SKM-1 (cell line): ENCODE measurements around the gene SEC24D.

Source experiments
- DNase-seq: peaks from one replicate; lab custom pipeline; 2025; ENCODE audit not compliant: unreplicated experiment; lab: John Stamatoyannopoulos, UW

SEC24D gene

DNA sequence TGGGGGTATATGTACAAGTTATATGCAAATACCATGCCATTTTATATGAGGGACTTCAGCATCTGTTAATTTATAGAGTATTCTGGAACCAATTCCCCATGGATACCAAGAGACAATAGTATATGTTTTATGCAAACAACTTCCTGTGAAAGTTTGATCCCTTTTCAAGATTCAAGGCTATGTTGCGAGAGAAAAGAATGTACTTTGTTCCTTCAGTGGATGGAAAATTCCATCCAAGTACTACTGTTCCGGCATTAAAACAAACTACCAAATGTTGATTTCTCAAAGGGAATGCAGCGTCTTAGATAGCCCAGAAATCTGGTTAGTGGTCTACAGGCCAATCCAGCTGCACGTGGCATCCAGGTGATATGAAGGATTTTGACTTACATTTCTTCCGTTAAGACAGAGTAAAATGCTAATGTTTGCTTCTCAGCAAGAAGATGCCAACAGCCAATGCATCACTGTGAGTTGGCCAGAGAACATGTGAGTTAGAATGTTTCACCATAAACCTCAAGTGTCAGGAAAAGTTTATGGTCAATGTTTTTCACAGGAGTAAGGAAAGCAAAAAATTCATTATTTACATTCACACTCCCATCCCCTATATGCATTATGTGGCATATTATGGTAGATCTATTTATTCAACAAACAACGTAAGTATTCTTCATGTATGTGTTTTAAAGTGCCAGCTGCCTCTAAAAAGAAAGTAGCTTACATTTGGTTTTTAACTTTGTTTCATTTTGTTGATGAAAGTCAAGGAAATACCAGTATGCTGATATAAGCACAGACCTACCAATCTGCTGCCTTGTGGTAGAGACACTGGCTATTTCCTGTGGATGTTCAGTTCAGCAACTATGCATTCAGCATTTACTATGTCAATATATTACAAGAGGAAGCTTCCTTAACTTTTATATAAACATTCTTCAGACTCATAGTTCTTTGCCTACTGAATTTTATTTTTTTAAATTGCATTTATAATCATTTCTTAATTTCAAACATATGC lies 106.3 kb downstream of the SEC24D start:
- no peak for DNase-seq

DNA sequence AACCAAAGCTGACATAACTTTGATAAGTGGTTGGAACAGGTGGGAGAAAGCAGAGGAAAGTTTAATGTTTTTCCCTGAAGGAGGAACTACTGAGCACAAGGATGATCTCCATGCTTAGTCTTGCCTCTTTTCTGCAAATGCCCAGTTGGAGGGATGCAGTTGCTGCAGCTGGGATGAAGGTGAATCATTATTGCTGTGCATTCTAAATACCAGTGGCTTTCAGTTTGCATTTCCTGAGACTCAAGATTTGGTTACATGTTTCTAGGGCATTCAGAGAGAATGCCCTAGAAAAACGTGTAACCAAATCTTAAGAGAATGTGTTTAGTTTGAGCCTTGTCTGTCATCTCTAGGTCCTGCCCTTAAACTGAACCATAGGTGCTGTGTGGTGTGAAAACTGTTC lies 108.6 kb downstream of the SEC24D start:
- no peak for DNase-seq

DNA sequence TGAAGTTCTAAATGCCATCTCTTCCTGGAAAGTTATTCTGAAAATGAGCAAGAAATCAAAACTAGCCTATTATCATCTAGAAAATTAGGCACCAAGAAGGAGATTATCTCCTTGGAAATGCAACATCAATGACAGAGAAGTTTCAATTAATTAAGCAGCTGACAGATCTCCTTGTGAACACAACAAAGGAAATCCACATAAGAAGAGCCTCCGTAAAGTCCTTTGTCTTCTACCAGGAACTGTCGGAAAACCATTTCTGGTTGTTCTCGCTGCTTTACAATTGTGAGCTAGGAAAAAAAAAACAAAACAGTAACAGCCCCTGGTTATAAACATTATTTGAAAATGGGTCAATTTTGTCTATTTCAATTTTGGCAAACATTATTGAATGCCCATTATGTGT lies 112.6 kb downstream of the SEC24D start:
- DNase-seq, result no peak

DNA sequence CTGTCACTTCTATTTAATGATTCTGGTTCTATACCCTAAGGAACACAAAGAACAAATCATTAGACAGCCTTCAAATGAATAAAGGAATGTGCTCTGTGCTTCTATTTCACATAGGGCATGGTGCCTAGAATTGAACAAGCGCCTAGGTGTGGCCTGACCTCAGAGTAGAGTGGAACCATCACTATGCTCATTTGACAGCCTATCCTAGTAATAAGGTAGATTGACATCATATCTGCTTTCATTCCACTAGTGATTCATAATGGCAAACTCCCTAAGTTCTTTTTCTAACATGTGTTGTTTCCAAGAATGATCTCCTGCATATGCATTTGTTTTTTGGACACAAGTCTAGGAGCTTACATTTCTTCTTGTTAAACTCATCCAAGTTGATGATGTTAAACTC lies 114.2 kb downstream of the SEC24D start:
- no peak for DNase-seq

DNA sequence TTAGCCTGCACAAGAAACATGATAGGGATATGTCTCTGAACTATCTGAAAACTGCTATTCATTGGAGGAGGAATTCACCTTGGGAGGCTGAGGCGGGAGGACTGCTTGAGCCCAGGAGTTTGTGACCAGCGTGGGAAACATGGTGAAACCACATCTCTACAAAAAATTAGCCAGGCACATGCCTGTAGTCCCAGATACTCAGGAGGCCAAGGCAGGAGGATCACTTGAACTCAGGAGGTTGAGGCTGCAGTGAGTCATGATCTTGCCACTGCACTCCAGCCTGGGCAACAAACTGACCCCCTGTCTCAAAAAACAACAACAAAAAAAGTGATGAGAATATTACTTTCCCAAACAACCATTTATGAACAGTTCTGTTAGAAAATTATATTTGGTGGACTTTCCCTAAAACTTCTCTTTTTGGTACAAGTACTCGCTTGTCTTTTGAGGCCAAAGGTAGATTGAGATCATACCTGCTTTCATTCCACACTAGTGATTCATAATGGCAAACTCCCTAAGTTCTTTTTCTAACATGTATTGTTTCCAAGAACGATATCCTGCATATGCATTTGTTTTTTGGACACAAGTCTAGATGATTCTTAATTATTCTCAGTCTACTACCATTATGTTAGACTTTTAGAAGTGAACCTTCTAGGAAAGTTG lies 117.3 kb downstream of the SEC24D start:
- DNase-seq, result no peak

DNA sequence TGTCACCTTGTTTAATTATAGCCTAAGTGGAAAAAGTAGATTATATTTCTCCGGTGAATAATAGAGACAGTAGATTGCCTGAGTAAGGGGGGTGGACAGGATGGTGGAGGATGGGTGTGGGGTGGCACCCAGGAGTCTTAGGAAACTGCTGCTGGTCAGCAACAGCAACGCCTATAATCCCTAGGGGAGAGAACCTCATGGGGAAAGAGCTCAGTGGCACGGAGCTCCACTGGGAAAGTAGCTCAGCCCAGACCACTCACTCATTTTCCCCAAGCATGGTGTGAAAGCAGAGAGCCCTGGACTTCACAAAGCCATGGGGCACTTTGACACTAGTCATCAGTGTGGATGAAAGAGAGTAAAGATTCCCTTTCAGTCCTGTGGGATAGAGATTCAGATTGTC lies 119.6 kb downstream of the SEC24D start:
- DNase-seq, result no peak

DNA sequence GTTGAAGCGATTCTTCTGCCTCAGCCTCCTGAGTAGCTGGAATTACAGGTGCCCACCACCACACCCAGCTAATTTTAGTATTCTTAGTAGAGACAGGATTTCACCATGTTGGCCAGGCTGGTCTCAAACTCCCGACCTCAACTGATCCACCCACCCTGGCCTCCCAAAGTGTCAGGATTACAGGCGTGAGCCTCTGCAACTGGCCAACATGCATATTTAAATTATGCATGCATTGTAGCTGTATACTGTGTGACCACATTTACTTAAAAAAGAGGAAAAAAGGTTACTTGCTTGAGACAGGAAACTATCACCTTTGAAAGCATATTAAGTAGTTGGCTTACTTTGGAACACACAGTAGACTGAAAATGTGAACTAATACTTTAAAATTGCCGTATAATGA lies 121.2 kb downstream of the SEC24D start:
- DNase-seq, result no peak

DNA sequence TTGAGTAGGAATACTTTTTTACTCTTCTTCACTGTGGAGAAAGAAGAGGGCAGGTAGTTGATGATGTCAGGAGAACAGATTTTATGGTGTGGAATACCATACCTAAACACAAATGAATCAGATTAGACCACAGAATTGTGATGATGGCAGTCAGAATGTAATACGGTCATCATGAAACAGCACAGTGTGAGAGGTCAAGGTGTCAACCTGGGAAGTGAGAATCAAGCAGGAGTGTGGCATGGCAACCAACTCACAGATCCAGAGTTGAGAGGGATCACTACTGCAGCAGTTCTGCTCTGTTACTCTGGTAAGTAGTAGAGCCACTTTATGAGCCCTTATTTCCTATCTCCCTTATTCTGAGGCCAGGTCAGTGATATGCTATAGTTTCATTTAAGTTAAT lies 123.1 kb downstream of the SEC24D start:
- DNase-seq, result no peak

GRCh38 chr4:118711052-118711451 lies 124.9 kb downstream of the SEC24D start:
- no peak for DNase-seq

GRCh38 chr4:118703118-118703517 lies 132.8 kb downstream of the SEC24D start:
- DNase-seq, result no peak

DNA sequence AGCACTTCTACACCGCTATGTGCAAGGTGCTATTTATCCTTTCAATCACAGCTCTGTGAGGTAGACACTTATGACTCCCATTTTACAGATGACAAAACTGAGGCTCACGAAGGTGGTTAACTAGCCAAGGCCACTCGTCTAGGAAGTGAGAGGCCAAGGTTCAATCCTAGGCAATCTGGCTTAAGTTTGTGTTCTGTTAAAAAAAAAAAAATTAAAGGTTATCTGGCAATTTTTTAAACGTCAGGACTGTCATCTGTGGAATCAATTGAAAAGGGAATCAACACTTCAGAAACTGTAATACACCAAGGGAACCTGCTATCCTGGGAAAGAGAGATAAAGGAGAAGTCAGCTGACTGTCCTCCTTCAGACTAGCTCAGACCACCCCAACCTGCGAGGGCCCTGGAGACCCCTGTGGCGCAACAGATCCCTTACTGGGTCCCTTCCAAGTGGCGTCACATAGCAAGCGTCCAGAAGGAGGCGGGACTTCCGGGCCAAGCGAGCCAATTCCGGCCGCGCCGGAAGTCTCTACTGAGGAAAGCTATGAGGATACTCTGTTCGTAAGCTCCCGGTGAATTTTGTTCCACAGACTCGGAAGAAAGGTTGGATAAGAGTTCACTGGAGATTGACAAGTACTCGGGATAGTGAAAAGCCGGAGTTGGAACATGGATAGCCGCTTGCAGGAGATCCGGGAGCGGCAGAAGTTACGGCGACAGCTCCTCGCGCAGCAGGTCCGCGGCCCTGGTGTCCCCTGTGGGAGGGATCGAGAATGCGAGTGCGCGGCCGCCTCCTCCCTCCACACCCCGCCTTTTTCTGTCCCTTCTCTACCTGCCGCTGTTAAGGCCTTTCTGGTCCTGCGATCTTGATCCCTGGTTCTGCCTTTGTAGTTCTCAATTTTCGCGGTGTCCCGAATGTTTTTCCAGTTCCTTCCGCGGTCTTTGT lies 150.8 kb downstream of the SEC24D start, which contains the start of gene METTL14:
TSS of gene METTL14 (plus strand) at position 520 of the 939 bp plus-strand sequence. CDS start at position 663, 143 bp downstream.
- DNase-seq, result peak; percentile 87

DNA sequence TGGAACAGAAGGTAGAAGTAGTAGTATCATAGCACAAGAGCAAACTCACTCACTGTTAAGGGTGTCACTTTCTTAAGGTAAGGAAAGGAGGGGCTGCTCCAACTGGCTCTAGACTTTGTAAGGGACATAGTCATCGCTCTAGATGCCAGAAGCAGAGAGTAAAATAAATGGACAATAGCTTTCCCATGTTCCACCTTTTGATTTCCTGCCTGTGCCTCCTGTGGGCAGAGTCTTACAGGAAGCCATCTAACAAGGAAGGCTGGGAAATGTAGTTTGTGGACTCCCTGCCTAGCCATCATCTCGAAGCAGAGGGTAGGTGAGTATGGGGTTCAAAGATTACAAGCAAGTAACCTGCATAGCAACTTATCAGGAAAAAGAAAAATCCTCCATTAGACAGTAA lies 152.4 kb downstream of the SEC24D start:
- DNase-seq, result no peak

GRCh38 chr4:118682928-118683327 lies 153.0 kb downstream of the SEC24D start:
- DNase-seq, result peak; percentile 21

DNA sequence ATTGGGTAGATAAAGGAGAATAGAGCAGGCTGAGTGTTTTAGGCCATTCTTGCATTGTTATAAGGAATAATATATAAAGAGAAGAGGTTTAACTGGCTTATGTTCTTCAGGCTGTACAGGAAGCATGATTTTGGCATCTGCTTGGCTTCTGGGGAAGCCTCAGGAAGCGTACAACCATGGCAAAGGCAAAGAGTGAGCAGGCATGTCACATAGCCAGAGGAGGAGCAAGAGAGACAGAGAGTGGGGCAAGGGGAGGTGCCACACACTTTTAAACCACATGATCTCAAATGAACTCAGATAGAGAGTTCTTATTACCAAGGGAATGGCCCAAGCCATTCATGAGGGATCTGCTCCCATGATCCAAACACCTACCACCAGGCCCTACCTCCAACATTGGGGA lies 155.1 kb downstream of the SEC24D start:
- no peak for DNase-seq

DNA sequence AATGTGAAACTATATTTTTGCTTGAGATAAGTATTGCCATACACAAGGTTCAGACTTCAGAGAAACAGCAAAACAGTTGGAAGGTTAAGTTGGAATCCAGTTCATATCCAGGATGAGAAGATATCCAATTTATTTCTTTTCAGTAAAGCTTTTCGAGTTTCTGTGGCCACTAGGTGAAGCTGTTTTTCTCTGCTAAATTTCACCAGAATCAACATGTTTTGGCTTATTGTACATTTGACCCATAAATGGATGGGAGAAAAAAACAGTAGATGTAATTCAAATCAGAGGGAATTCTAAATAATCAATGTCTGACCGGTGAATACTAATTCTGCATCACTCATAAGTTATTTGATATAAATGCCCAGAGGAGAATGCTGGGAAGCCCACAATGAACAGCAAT lies 159.8 kb downstream of the SEC24D start:
- no peak for DNase-seq
